GM18867 (cell line): ENCODE results near the gene SLC39A10.

Experiments used
- ATAC-seq: cut with Tn5 transposase; IDR thresholded peaks from one replicate; pipeline ENCODE4 v1.9.1; 2021; ENCODE audit warnings: mild to moderate bottlenecking, moderate library complexity; ENCODE audit not compliant: unreplicated experiment

Gene SLC39A10

GRCh38 chr2:195711478-195711877 is 54.5 kb downstream of the SLC39A10 start:
- ATAC-seq, result no peak

GRCh38 chr2:195716466-195716865 is 59.4 kb downstream of the SLC39A10 start:
- no peak for ATAC-seq

- no peak for ATAC-seq
Observed at GRCh38 chr2:195721042-195721441, 64.0 kb downstream of the SLC39A10 start.

DNA sequence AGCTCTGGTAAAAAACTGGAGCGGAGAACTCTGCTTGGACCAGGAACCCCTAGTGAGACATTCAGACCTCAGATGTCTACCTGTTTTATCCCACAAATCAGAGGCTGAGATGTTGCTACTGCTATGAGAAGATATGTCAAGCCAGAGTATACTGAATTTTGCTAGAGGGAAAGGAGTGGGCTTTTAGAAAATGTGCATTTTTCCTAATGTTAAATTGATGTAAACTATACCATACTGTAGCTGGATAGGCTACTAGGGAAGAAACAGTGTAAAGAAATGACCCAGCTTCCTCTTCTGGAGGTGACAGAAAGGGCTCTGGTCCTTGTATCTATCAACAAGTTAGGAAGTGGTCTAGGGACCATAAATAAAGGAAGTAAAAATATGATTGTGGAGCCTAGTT is 65.0 kb downstream of the SLC39A10 start:
- ATAC-seq, result no peak

GRCh38 chr2:195727106-195727505 is 70.1 kb downstream of the SLC39A10 start:
- ATAC-seq, result no peak

DNA sequence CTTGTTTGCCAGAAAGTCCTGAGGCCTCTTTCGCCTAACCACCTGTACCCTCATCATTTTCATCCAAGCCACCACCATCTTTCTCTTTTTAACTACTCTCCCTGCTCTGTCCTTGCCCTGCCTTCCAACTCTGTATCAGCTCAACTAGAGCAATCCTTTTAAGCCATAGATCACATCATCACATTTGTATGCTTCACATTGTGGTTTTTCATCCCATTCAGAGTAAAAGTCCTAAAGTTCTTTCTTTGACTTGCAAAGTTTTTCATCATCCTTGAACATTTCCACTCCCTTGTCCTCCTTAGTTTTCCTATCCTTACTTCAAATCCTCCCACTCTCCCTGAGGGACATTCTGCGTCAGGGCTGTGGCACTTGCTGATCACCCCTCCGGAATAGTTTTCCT is 73.9 kb downstream of the SLC39A10 start:
- ATAC-seq, result no peak

DNA sequence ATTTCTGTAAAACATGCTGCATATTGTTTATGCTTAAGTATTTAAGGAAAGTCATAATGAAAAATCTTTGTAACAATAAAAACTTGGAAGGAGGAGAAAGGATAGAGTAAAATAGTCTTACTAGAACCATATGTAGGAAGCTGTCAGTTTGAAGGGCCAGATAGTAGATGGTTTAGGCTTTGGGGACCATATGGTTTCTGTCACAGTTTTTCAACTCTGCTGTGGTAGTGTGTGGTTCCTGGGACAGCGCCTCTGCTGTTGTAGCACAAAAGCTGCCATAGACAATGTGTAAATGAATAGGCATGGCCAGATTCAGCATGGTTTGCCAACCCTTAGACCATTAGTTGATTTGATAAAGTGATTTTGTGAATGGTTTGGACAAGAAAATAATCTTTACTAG is 75.5 kb downstream of the SLC39A10 start:
- ATAC-seq, result no peak

DNA sequence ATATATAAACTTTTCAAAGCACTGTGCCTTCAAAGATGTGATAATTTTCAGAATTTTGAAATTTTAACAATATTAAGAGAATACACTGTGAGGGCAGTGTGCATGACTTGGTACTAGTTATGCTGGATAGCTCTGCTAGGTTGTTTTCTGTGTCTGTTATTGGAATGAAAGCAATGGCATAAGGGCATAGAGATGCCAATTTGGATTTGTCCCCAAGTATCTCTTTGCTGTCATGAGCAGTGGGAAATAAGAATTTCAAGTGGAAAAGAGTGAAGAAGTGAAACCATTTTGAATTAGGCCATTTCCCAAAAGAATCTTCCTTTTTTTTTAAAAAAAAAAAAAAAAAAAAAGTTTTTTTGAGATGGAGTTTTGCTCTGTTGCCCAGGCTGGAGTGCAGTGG is 76.8 kb downstream of the SLC39A10 start:
- ATAC-seq, result no peak

DNA sequence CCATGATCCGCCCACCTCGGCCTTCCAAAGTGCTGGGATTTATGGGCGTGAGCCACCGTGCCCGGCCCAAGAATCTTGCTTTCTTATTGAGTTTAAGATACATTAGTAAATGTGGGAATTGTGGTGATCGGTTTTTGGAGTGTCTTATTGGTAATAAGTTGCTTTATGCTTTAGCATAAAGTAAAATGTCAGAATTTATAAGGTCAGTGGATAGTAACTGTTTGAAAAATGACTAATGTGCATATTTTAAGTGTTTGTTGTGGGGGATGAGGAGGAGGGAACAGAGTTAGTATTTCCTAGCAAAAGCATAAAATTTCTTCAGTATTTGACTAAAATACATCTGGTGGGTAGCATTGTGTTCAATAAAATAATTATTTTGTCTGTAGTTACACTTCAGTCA is 77.4 kb downstream of the SLC39A10 start:
- ATAC-seq, result no peak

DNA sequence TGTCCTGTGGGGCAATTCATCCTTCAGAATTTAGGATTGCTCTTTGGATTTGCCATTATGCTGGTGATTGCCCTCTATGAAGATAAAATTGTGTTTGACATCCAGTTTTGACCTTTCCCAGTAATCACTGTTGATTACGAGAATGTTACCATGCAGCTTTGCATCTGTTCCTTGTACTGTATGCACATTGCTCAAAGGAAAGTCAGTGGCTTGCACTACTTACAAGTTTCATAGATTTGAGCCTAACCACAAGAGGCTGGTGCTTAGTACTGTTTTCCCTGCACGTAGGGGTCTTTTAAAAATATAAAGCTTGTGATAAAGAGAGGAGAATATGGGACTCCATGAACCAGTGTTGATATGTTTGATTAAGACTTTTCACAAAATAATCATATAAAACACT is 77.9 kb downstream of the SLC39A10 start:
- no peak for ATAC-seq

DNA sequence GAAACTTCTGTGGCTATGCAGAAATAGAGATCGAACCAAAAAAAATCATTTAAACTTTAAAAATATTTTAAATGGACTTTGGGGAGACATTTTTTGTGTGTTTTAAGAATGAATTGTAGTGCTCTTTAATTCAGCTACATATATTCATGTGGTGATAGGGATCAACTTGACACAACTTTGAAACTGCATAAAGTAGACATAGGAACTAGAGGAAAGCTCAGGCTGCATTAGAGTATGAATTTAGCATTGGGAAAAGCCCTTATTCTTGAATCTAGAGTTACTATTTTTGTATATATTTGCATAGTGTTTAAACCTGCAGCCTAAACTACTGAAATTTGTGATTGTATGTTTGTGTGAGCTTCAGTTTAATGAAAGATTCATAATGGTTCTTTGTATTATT is 78.3 kb downstream of the SLC39A10 start:
- ATAC-seq, result no peak

DNA sequence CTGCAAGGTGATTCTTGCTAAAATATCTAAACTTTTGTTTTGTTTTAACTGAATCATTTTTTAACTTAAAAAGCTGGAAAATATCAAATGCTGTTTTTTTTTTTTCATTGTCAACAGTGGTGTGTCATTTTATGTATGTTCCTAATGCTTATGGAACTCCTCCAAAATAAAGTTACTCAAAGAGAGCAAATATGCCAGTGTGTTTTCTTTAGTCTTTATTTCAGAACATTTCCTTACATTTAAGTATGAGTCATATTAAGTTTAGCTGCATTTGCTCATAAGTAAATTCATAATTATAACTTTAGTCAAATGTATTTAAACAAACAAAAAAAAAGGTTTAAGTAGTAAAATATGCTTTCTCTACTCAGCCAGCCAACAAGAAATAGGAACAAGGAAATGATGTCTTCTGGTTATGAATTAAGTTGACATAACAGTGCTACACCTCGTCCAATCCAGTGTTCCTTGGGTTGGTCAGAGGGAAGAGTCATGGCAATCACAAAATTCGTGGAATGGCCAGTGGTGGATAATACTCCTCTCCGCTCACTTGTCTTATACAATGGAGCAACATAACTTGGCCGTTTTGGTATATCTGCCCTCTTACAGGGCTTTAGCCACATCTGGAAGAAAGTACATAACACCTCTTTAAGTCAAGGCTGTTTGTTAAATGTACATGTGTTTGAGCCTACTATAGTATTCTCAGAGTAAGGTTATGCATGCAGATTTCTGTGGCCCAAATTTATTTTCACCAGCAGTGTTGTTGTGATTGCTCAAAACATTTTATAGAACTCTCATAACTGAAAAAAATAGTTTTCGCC is 80.7 kb downstream of the SLC39A10 start:
- ATAC-seq, result no peak

DNA sequence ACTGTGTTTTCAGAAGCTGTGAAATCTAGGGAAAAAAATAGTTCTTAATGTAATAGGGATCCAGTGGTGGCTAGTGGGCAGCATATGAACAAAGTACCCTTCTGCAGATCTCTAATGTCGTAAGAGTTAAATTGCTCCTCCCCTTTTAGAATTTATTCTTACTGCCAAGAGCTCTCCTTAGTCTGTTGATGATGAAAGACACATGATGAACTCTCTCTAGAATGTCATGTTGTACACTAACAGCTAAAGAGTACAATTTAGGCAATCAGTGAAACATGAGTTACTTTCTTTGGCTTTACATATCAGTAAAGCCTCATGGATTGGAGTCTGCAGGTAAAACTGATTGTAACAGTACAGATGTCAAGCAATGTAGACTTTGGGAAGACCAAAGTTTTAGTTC is 84.2 kb downstream of the SLC39A10 start:
- no peak for ATAC-seq

DNA sequence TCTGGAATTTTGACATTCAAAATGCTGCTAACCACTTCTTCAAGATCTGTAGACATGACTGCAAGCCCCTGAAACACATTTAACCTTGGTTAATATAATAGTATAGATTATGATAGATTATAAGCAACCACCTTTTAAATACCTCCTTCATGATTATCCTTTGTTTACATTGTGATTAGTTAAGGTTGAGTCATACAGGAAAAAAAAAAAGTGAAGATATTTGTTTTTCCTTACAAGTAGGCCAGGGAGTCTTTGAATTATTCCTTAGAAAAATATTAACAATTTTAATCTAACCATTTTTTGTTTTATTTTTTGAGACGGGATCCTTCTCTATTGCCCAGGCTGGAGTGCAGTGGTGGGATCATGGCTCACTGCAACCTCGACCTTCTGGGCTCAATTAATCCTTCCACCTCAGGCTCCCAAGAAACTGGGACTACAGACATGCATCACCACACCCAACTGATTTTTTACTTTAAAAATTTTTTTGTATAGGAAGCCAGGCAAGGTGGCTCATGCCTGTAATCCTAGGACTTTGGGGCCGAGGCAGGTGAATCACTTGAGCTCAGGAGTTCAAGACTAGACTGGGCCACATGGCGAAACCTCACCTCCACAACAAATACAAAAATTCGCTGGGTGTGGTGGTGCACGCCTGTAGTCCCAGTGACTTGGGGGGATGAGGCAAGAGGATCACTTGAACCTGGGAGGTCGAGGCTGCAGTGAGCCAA is 99.4 kb downstream of the SLC39A10 start:
- ATAC-seq, result no peak

GRCh38 chr2:195758846-195759245 is 101.8 kb downstream of the SLC39A10 start:
- ATAC-seq, result no peak

DNA sequence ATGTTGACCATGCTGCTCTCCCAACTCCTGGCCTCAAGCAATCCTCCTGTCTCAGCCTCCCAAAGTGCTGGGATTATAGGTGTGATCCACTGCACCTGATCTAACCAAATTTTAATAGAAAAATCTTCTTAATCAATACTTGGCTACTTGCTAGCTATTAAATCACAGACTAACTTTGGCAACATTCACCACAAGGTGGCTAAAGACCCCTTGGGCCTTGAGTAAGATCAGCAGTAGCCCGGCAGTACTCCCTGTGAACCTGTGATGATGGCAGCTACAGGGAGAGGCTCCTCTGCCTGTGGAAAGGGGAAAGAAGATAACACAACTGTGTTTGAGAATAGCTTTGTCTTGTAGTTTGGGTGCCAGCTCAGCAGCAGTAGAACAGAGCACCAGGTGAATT is 102.9 kb downstream of the SLC39A10 start:
- no peak for ATAC-seq

DNA sequence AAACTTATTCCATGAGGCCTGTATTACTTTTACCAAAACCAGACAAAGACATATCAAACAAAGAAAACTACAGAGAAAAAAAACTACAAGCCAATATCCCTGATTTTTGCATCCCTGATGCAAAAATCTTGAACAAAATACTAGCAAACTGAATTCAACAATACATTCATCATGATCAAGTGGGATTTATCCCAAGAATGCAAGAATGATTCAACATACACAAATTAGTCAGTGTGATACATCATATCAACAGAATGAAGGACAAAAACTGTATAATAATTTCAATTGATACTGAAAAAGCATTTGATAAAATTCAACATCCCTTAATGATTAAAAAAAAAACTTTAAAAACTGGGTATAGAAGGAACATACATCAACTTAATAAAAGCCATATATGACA is 106.8 kb downstream of the SLC39A10 start:
- ATAC-seq, result no peak

- ATAC-seq, result no peak
Observed at GRCh38 chr2:195766691-195767090, 109.7 kb downstream of the SLC39A10 start.

DNA sequence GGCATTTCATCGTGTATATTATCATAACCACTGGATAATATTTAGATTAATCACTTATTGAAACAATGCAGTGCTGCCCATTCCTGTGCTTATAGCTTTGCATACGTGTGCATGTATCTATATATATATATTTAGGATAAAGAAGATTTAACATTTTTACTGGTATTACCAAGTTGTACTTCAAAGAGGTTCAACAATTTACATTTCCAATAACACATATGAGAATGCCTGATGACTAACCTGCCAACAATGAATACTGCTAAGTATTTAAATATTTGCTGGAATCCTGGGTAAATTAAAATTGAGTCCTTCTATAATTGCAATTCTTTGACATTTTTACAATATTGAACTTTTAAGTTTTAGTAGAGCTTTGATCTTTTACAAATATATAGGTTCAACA is 111.4 kb downstream of the SLC39A10 start:
- no peak for ATAC-seq

- no peak for ATAC-seq
Observed at GRCh38 chr2:195769975-195770374, 112.9 kb downstream of the SLC39A10 start.

DNA sequence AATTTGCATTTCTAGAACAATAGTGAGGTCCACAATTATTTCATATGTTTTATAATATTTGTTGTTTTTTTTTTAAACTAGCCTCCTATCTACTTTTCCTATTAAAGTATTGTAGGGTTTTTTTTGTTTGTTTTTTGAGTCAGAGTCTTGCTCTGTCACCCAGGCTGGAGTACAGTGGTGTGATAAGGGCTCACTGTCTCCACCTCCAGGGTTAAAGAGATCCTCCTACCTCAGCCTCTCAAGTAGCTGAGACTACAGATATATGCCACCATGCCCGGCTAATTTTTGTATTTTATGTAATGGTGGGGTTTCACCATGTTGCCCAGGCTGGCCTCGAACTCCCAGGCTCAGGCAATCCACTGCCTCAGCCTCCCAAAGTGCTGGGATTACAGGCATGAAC is 122.5 kb downstream of the SLC39A10 start:
- no peak for ATAC-seq

DNA sequence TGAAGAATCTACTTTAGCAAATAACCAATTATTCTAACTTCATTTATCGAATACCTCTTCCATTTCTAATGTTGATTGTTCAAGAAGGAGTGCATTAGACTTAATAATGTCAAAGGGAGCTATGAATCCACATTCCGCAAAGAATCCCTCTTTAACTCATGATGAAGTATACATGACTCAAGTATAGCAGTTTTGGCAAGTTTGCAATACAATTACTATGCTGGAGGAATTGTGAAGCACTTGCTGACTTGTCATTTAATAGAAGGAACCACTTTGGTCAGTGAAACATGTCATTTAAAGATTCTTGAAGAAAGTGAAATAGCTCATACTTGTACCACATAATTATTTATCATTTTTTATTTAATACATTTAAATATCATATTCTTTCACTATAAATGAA is 125.1 kb downstream of the SLC39A10 start:
- ATAC-seq, result no peak
